Transverse colon (tissue), 3 donors: ENCODE results near the gene KRT80.

Experiments used
- POLR2A ChIP-seq: fragments of 450-650 bp; IDR thresholded peaks from one replicate; pipeline ENCODE4 v1.6.1; 2016; ENCODE audit warnings: antibody characterized with exemption, mild to moderate bottlenecking, moderate library complexity
- TF ChIP-seq, protein P1 (sequence below), 5 experiments: fragments of 200-600 bp in 3 of 5; fragments of 450-650 bp in 2 of 5; sonication (generic) in 3 of 5; IDR thresholded peaks; 1 replicate in 2 of 5; 2 replicates in 3 of 5; pipeline ENCODE4 v1.5.1; 2016 to 2017; ENCODE audit warnings: antibody characterized with exemption in 5 of 5, inconsistent platforms in 3 of 5, mild to moderate bottlenecking in 2 of 5, moderate library complexity in 1 of 5

DNA sequence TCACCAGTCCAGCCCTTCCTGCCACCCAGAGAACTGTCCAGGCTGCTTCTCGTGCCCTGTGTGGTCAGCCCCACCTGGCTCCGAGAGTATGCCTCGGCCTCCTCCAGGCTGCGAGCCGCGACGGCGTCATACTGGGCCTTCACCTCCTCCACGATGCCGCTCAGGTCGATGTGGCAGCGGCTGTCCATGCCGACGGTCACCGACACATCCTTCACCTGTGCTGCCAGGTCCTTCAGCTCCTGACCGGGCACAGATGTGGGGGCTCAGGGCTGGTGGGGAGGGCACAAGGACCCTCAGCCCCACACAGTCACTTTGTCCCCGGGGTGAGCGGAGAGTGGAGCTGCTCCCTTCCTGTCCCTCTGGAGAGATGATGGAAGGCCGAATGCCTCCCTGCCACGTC lies 18.3 kb downstream of the KRT80 start:
- TF ChIP-seq, protein P1, sequence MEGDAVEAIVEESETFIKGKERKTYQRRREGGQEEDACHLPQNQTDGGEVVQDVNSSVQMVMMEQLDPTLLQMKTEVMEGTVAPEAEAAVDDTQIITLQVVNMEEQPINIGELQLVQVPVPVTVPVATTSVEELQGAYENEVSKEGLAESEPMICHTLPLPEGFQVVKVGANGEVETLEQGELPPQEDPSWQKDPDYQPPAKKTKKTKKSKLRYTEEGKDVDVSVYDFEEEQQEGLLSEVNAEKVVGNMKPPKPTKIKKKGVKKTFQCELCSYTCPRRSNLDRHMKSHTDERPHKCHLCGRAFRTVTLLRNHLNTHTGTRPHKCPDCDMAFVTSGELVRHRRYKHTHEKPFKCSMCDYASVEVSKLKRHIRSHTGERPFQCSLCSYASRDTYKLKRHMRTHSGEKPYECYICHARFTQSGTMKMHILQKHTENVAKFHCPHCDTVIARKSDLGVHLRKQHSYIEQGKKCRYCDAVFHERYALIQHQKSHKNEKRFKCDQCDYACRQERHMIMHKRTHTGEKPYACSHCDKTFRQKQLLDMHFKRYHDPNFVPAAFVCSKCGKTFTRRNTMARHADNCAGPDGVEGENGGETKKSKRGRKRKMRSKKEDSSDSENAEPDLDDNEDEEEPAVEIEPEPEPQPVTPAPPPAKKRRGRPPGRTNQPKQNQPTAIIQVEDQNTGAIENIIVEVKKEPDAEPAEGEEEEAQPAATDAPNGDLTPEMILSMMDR (IDR thresholded peaks at IDR 0.05) = no peak
- no peak for TF ChIP-seq POLR2A
